GM21528 (cell line): Measurements from ENCODE around the gene SURF1.

Experiments
- ATAC-seq: cut with Tn5 transposase; IDR thresholded peaks from one replicate; pipeline ENCODE4 v1.9.1; 2021; ENCODE audit warnings: mild to moderate bottlenecking, moderate library complexity; ENCODE audit not compliant: unreplicated experiment, low FRiP score

The SURF1 gene

GRCh38 chr9:133366435-133366834, 10.1 kb upstream of the SURF1 start:
- ATAC-seq, result no peak

- no peak for ATAC-seq
Measured at GRCh38 chr9:133362359-133363044, 6.2 kb upstream of the SURF1 start.

DNA sequence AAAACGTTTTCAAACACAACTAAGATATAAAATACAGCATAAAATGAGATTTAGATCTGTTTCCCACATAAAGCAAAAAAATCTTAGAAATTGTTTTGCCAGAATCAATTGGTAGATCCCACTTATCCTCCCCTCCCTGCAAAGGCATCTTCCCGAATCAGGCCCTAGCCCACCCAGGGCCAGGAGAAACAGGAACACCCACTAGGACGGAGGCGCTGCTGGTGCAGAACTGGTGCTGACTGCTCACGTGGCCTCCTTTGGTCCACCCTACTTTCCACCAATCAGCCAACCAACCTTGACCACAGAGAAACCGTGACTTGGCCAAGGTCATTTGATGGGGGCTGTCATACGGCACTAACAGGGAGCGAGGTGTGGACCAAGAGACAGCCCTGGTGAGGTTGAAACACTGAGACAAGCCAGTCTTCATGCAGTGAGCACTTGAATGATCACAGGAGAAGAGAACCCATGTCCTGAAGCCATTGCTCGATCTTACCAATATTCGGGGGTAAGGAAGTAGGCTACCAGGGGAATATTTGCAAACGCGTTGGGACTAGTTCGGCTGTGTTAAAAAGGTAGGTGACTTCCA, 5.3 kb upstream of the SURF1 start:
- ATAC-seq, result no peak

DNA sequence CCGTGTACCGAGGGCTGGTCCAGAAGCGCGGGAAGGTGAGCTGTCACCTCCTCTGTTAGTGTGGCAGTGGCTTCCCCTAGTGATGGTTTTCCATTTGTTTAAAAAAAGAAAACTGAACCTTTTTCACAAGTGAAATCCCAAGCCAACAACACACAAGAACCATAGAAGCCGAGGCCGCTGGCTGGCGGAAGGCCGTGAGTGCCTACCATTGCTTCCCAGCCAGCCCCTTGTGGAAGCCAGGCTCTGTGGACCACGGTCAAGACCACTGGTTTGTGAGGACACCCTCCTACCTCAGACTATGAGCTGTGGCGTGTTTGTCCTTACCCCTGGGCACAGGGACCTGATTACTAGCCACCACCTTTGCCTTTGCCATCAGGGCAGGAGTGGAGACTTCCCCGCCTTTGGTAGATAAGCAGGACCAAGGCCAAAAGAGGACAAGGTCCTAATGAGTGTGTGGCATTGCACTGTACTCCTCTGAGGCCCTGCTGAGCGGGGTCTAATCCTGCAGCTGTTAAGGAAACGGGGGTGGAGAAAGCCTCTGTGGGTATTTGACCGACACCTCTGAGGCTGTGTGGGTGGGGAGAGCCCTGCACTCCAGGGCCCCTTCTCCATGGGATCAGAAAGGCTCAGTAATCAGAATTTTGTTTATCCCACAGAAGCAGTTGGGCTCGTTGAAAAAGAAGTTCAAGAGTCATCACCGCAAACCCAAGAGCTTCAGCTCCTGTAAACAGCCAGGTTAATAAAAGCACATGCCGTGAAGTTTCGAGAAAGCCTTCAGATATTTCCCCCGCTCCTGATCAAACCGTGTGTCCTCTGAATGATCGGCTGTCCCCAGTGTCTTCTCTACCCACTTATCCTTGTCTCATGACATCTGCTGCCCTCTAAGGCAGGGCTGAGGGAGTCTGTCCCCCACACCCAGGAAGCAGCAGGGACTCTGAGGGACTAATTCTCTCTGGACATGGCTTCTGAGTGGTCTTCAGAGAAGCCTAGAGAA, 4.4 kb upstream of the SURF1 start:
- ATAC-seq, result no peak

DNA sequence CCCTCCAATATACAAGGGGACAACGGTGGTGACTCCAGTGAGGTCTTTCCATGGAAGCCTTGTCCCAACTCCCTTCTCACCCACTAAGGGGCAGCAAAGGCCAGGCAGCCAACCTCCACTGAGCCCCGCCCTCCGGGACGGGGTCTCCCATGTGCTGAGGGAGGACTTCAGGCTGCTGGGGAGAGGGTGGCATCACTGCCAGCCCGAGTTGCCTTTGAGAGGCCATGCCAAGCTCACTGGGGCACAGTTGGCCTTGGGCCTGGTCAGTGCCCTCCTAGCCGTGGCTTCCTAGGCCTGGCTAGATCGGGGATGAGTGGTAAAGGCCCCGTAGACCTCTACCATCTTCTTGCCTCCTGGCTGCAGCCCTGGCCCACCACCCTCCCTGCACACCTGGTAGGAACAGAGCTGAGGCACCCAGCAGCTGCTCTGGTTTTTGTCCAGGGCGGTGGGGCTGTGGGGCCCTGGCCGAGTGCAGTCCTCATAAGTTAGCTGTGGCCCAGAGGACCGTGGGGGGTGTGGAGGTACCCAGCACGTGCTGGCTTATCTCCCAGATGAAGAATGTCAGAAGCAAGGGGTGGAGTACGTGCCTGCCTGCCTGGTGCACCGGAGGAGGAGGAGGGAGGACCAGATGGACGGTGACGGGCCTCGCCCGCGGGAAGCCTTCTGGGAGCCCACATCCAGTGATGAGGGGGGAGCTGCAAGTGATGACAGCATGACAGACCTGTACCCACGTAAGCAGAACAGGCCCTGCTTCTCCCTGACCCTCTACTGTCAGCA, 3.3 kb upstream of the SURF1 start:
- no peak for ATAC-seq

DNA sequence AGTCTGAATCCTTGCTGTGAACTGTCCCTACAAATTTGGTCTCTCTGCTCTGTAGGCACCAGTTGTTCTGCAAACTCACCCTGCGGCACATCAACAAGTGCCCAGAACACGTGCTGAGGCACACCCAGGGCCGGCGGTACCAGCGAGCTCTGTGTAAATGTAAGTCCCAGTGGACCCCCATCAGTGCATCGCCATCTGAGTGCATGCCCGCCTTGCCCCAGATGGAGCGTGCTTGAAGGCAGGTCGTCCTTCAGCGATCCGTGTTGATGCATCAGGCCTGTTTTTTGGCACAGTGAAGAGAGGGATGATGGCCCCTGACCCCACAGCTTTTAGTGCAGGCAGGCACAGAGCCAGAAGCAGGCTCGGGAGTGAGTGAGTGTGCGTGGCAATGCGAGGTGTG, 1.4 kb upstream of the SURF1 start:
- no peak for ATAC-seq

GRCh38 chr9:133355881-133356357, 368 bp downstream of the SURF1 start:
- ATAC-seq, result no peak

DNA sequence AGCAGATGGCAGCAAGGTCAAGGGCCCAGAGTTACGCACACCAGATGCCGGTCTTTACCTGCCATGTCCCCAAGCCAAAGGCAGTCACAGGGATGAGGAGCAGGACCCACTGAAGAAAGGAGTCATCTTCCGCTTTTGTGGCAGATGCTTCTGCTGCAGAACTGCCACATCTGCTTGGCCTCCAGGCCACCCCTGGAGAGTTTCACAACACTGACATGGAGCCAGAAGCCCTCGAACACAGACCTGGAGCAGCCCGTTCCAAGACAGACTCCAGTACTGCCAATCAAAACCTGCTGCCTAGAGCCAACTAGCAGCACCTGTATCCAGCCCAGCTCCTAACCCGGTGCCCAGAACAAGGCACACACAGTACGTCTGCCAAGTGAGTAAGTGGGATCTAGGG, 1.5 kb downstream of the SURF1 start:
- no peak for ATAC-seq

DNA sequence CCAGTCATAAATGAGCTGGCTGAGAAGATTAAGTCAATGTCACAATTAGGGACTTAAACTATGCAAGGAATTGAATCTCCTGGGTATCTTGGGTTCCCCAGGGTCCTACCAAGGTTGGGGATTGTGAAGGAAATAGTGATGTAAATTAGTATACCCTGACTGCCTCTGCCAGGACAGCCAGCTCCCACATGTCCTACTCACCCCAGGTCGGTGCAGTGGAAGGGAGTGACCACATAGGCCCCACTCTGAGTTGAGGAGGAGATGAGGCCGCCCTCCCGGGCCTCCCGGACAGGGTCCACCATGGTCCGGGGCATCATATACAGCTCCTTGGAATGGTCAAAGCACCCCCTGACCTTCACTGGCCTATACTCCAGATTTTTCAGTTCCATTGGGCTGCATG, 2.7 kb downstream of the SURF1 start:
- ATAC-seq, result no peak

GRCh38 chr9:133352635-133353340, 3.5 kb downstream of the SURF1 start:
- no peak for ATAC-seq

GRCh38 chr9:133351908-133352634, 4.2 kb downstream of the SURF1 start:
- no peak for ATAC-seq

GRCh38 chr9:133351526-133351907, 4.8 kb downstream of the SURF1 start:
- no peak for ATAC-seq

DNA sequence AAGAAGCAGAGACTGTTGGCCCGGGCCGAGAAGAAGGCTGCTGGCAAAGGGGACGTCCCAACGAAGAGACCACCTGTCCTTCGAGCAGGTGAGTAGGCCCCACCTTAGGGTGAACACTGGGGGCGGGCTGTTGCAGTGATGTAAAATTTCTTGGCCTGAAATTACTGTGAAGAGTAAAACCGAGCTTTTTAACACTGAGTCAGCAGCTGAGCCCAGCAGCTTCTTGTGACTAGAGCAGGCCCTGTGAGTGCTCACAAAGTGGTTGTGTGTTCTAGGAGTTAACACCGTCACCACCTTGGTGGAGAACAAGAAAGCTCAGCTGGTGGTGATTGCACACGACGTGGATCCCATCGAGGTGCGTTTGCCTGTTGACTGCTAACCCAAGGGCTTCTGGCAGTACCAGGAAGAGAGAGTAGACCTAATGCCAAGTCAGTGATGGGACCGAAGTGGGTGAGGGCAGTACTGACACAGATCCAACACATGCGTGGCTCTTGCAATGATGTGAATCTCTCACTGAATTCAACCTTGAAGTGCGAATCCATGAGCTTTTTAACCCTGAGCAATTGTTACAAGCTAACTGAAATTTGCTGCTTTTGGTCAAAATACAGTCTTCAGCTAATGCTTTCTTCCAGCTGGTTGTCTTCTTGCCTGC, 6.2 kb downstream of the SURF1 start:
- no peak for ATAC-seq

DNA sequence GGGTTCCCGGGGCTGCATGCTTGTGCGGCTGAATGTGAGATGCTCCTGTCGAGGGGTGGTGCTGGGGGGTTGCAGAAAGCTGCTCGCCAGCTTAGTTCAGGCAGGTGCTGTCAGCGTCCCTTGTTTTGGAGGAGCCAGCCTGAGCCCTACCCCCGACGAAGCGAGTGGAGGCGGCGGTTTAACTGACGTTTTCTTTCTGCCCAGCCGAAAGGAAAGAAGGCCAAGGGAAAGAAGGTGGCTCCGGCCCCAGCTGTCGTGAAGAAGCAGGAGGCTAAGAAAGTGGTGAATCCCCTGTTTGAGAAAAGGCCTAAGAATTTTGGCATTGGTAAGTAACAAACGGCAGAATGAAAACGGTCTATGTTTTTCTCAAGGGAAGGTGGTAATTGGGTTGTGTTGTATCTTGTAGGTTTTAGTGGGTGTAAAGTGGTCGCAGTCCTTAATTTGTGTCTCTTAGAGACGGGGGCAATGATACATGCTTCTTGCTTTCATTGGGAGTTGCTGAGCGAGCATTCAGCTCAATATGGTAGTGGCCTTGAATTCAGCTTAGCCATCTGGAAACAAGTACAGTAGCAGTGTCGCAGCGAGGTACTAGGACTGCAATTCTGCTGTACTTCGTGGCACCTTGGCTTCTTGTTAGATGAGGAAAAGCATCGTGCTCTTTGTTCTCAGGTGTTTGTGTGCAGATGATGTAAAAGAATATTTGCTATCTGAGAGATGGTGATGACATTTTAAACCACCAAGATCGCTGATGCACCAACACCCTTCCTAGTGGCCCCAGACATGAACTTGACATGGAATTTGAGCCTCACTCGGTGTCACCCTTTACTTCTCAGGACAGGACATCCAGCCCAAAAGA, 7.3 kb downstream of the SURF1 start:
- ATAC-seq, result no peak

DNA sequence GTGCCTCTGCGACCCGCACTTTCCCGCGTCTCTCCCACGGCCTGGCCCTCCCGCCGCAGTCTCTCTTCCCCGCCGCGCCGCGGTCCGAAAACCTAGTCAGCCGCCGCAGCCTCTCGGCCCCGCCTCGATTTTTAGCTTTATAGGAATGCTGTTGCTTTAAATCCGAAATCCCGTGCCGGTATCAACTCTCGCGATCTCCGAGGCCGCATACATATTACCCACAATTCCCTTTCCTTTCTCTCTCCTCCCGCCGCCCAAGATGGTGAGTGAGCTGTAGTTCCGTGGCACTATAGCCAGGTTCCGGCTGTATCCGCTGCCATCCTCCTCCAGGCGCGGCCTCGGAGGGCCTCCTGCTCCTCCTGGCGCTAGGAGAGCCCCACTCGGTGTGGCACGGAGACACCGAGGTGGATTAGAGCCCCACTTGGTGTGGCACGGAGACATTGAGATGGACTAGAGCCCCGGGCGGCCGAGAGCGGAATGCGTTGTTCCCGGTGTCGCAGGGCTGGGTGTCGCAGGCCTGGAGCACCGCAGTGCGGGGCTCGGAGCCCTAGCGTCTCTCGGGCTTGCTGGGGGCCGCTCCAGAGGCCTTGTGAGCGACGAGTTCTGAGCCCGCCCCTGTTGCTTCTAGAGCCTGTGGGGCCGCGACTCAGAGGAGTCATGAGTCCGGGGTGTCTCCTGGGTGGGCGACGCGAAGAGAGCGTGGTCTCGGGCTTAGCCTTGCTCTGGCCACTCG, 8.1 kb downstream of the SURF1 start, which contains the start of the genes MED22 and RPL7A:
MED22 (minus strand) TSS at position 147 of the 733 bp plus-strand sequence. CDS start 1,469 bp downstream, outside the sequence.
RPL7A (plus strand) TSS at position 234 of the 733 bp plus-strand sequence; CDS start at position 260, 26 bp downstream.
- peak; percentile 72 for ATAC-seq

DNA sequence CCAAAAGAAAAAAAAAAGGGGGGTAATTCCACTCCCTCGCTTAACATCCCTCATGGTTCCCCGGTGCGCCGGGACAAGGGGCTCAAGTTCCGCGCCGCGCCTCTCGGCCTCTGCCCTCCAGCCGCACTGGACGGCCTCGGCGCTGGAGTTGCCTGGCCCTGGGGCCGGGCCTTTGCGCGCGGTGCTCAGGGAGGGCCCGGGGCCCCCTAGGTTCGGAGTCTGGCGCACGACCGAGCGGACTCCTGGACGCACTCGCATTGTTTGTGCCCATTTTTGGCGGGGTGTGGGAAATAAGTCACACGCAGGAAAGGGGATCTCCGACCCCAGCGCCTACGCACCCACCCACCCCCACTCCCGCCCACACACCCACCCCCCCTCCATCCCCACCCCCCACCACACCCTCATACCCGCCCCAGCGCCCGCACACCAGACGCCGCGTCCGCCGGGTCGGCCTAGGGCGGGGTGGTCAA, 8.7 kb downstream of the SURF1 start:
- peak; percentile 31 for ATAC-seq
